Measurements from ENCODE around the gene ACTN4.

ACTN4 gene

DNA sequence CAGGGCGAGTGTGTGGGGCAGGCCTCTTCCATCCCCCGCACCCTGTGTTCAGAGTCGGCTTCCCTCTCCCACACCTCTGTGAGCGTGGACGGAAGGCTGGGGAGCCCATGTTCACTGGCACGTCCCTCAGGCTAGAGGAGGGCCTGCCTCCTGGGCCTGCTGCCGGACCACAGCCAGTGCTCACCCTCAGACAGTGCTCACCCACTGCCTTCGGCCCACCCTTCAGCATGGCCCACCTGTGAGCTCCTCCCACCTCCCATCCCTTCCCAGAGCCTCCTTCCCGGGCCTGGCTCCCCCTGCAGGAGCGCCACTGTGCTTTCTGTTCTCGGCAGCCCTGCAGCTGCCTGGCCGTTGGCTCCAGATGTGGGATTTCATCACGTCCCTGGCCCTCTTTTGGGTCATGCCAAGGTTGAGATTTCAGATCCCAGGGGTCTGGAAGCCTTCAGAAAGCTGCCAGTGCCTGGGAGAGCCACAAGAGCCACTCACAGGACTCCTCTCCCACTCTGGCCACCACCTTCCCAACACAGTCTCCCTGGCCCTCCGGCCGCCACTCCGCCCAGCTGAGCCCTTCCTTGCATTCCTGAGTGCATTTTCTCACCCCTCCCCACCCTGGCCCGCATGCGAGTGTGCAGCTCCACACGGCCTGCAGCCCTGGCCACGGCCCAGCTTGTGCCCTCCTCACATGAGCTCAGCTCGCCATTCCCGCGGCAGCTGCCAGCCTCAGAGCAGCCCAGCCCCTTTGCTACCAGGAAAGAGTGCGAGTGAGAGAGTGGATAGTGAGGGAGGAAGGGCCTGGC, 71.5 kb downstream of the ACTN4 start:
- peak; percentile 25 for DNase-seq (ENCODE audit: low read depth)
- H3K4me3 ChIP-seq (ENCODE audit: low read depth, low read length), result no peak overlapping the region

GRCh38 chr19:38719761-38720558, 72.5 kb downstream of the ACTN4 start:
- no peak overlapping the region for H3K4me3 ChIP-seq (ENCODE audit: low read depth, low read length)
- peak; percentile 25 for DNase-seq (ENCODE audit: low read depth)

- no peak overlapping the region for H3K4me3 ChIP-seq (ENCODE audit: low read depth, low read length)
- no peak for DNase-seq (ENCODE audit: low read depth)
Measured at GRCh38 chr19:38720559-38721236, 73.2 kb downstream of the ACTN4 start.

GRCh38 chr19:38721496-38721895, 74.0 kb downstream of the ACTN4 start:
- DNase-seq (ENCODE audit: low read depth), result no peak
- no peak overlapping the region for H3K4me3 ChIP-seq (ENCODE audit: low read depth, low read length)

DNA sequence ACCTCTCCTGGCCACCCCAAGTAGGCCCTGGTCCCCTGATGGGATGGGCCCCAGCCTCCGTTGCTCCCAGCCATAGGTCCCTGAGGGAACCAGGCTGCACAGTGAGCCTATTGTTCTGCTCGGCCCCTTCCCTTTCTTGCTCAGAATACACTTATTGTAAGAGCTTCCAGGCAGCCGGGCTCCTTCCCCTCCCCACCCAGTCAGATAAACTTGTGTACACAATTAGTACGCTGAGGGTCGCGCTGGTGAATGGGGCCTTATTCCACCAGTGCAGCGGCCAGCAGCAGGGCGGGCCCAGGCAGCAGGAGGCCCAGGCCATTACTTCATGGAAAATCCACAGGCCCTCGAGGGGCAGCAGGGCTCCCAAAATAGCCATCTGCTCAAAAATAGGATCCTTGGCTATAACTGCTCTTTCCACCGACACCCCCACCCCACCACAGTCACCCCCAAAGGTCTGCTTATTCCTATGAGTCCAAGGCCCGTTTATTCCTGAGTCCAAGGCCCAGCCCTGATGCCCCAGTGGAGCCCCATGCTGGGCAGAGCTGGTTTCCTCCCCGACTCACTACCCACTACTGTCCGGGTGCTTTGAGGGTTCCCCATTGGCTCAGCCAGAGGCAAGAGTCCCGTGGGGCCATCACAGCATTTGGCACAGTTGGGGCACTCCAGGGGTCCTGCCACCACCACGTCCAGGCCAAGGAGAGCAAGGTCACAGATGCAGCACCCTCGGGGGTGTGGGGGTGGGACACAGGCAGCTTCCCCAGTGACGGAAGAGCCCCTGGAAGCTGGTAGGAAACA, 74.7 kb downstream of the ACTN4 start:
- H3K4me3 ChIP-seq (ENCODE audit: low read depth, low read length), result no peak overlapping the region

GRCh38 chr19:38722947-38723605, 75.6 kb downstream of the ACTN4 start:
- DNase-seq (ENCODE audit: low read depth), result no peak
- H3K4me3 ChIP-seq (ENCODE audit: low read depth, low read length), result no peak overlapping the region

More for the DNA sequence above, 74.7 kb downstream of the ACTN4 start:
- no peak for DNase-seq (ENCODE audit: low read depth)

DNA sequence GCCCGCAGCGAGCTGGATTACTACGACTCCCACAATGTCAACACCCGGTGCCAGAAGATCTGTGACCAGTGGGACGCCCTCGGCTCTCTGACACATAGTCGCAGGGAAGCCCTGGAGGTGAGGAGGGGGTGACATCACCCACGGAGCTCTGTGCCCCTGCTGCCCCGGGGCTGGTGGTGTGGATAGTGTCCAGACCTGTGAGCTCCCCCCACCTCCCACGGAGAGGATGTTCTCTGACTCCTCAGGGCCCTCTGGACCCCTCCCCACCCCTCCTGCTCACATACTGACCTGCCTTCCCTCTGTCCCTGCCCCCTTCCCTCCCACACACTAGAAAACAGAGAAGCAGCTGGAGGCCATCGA, 76.1 kb downstream of the ACTN4 start:
- no peak overlapping the region for H3K4me3 ChIP-seq (ENCODE audit: low read depth, low read length)
- DNase-seq (ENCODE audit: low read depth), result no peak

GRCh38 chr19:38723990-38724854, 76.8 kb downstream of the ACTN4 start:
- no peak for DNase-seq (ENCODE audit: low read depth)
- H3K4me3 ChIP-seq (ENCODE audit: low read depth, low read length), result no peak overlapping the region

GRCh38 chr19:38725469-38726283, 78.2 kb downstream of the ACTN4 start:
- DNase-seq (ENCODE audit: low read depth), result no peak
- no peak overlapping the region for H3K4me3 ChIP-seq (ENCODE audit: low read depth, low read length)

- no peak for DNase-seq (ENCODE audit: low read depth)
- H3K4me3 ChIP-seq (ENCODE audit: low read depth, low read length), result no peak overlapping the region
Measured at GRCh38 chr19:38726284-38726673, 78.8 kb downstream of the ACTN4 start.

- H3K4me3 ChIP-seq (ENCODE audit: low read depth, low read length), result no peak overlapping the region
- no peak for DNase-seq (ENCODE audit: low read depth)
Measured at GRCh38 chr19:38726761-38727301, 79.4 kb downstream of the ACTN4 start.

DNA sequence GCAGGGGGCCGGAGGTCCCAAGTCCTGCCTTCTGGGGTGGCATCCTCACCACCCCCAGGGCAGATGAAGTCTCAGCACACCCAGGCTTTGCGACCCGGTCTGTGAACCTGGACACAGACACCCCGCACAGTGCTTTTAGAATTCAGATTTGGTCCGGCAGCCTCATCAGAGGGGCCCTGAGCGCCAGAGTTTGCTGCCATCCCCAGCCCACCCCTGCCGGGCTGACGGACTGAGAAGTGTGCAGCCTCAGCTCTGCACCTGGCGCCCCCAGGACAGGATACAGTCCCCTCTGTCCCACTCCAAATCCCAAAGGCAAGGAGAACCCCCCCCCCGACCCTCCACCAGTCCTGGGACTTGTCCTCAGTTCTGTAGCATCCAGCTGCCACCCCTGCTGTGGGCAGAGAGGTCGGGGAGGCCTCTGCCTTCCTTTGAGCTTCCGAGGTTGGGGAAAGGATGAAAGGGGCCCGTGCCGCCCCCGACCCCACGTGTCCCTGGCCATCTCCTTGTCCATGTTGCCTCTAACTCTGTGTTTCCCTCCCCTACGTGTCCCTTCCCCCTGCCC, 79.9 kb downstream of the ACTN4 start:
- no peak for DNase-seq (ENCODE audit: low read depth)
- no peak overlapping the region for H3K4me3 ChIP-seq (ENCODE audit: low read depth, low read length)

DNA sequence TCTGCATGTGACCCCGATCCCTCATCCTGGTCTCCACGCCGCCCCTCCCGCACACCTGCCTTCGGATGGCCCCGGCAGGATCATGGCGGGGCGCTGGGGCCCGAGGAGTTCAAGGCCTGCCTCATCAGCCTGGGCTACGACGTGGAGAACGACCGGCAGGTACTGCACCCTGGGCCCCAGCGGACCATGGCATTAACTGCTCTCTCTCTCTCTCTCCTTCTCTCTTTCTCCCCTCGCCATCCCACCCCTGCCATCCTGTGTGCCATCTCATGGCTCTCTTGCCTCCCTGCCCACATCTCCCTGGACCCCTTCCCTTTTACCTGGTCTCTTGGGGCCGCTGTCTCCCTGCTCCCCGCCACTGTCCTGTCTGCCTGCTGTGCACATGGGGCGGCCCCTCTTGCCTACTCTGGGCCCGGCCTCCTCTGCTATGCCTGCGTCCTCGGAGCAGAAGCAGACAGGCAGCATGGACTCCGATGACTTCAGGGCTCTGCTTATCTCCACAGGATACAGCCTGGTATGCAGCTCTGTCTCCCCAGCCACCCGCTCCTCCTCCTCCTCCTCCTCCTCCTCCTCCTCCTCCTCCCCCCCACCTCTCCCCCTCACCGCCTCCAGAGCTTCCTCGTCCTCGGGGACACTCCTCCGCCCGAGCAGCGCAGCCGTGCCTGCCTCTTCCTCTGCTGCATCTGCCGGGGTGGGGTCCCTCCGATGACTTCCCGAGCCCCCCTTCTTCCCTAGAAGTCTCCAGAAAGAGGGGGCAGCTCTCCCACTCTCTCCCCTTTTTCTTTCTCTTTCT, 80.6 kb downstream of the ACTN4 start:
- H3K4me3 ChIP-seq (ENCODE audit: low read depth, low read length), result no peak overlapping the region
- no peak for DNase-seq (ENCODE audit: low read depth)

DNA sequence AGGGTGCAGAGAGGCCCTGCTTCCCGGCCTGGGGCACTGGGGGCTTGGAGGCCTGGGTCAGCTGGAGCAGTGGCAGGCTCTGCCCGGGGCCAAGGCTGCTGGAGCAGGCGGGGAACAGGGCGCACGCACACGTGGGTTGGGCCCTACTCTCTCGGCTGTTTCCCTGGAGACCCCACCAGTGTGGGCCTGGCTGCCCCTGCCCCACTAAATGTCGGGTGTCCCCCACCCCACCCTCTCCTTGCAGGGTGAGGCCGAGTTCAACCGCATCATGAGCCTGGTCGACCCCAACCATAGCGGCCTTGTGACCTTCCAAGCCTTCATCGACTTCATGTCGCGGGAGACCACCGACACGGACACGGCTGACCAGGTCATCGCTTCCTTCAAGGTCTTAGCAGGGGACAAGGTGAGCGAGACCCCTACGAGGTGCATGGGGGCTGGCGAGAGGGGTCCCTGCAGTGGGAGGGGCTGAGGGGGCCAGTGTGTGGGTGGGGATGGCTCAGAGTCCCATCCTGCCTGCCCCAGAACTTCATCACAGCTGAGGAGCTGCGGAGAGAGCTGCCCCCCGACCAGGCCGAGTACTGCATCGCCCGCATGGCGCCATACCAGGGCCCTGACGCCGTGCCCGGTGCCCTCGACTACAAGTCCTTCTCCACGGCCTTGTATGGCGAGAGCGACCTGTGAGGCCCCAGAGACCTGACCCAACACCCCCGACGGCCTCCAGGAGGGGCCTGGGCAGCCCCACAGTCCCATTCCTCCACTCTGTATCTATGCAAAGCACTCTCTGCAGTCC, 81.5 kb downstream of the ACTN4 start:
- H3K4me3 ChIP-seq (ENCODE audit: low read depth, low read length), result no peak overlapping the region
- DNase-seq (ENCODE audit: low read depth), result no peak
